Measurements from ENCODE around the gene SS18L1.

SS18L1 gene

DNA sequence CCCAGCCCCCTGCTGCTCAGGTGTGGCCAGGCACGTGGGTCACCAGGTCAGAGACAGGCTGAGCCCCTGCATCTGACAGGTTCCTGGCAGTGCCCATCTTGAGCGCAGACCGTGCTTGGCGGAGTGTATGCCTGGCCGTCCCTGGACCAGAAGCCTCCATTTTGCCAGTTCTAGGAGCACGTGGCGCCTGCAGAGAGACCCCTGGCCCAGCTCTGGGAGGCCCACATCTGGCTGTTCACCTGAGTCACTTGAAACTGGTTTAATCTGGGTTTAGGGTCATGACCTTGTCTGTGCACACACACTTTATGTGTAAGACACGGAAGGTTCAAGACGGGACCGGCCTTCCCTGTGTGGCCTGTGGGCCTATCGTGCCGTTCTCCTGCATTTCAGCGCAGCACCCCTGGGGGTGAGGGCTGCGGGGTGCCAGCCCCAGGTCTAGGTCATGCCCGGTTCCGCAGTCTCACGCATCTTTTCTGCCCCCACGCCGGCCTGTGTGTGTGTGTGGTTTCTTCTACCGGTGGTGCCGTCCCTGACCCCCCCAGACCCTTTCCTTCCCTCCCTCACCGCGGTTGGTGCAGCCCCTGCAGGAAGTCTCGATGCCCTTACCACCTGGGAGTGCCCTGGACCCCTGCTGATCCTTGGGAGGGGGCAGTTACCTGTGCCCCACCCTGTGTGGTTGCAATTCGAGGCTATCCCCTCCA lies 14.0 kb downstream of the SS18L1 start:
- DNase-seq: no peak

DNA sequence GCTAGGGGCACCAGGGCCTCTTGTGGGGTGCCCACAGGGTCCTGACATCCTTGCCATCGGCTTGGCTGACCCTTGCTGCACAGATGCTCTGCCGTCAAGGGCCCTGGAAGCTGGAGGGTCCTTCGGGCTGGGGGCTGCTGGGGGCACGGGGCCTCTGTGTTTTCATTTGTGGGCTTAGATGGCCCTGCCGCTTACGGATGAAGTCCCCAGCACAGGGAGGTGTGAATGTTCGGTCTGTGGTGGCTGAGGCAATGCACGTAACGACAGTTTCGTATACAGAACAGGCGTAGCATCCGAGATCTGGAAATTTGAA lies 14.5 kb downstream of the SS18L1 start:
- no peak for DNase-seq

DNA sequence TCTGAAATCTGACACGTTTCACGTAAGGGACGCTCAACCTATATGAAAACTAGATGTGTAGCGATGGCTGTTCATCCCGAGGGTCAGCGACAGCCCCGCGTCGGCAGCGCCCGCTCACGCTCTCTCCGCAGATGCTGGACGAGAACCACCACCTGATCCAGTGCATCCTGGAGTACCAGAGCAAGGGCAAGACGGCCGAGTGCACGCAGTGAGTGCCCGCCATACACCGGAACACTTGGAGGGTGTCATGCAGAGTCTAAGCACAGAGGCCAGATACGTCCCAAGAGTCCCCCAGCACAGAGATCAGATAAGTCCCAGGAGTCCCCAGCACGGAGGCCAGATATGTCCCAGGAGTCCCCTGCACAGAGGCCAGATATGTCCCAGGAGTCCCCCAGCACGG lies 15.0 kb downstream of the SS18L1 start:
- no peak for DNase-seq

DNA sequence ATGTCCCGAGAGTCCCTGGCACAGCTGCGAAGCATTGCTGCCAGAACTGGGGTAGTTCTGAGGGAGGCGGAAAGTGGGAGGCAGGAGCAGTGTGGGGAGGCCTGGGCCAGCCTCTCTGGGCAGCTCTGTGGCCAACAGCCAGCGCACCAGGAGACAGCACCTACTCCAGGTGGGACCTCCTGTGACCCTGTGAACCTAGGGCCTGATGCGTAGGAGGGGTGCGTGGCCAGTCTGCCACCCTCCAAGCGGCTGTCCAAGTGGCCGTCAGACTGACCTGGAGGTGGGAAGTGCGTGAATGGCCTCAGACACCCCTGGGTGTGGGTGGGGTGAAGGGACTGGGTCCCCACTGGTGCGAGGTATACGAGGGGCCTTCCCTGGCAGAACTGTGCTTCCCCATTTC lies 15.5 kb downstream of the SS18L1 start:
- DNase-seq: no peak

DNA sequence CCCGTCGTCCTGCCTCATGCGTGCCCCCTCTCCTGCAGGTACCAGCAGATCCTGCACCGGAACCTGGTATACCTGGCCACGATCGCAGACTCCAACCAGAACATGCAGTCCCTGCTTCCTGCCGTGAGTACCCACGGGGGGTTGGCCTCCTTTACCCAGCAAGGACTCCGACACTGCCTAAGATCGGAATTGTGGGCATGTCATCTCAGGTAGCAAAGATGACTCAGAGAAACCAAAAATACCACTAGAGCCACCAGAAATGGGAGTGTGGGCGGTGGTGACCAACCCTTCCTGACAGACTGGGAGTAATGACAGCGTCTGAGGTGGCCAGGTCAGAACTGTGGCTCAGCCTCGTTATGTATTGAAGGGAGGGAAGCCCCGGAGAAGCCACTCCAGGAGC lies 16.3 kb downstream of the SS18L1 start:
- DNase-seq: no peak

DNA sequence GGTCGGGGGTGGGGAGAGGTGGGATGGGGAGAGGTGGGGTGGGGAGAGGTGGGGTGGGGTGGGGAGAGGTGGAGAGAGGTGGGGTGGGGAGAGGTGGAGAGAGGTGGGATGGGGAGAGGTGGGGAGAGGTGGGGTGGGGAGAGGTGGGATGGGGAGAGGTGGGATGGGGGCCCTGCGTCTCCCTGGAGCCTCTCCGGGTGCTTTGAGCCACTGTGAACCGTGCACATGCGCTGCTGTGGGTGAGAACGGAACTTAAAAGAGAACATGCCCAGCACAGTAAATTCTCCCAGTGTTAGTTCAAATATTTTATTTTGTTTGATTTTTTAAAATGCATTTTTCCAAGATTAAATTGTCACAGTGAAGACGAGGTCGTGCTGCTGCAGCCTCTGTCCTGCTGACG lies 16.7 kb downstream of the SS18L1 start:
- no peak for DNase-seq

DNA sequence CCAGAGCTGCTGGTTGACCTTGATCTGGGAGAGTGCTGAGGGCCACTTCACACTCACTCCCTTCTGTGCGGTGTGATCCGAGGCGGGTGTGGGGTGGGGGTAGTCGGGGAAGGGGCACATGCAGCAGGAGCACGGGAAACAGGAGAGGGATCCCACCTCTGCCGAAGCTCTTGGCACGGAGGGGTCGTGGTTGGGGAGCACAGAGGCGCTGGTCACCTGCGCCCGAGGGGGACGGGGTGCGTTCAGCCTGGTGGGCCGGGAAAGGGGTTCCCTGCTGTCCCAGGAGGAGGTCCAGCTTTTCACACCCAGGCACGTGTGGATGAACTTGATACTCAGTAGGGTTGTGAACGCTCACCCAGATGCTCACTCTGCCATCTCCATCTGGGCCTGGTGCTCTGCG lies 17.3 kb downstream of the SS18L1 start:
- no peak for DNase-seq

DNA sequence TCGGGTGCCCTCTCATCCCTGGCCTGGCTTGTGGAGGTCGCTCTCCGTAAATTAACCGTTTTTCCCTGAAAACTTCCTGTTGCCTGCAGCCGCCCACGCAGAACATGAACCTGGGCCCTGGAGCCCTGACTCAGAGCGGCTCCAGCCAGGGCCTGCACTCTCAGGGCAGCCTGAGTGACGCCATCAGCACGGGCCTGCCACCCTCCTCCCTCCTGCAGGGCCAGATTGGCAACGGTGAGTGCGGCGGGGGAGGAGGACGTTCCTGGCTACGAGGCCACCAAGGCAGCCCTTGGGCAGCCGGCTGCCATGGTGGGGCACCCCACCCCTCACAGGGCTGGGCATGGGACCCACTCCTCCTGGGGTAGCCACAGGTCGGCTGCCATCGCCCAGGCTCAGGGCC lies 17.8 kb downstream of the SS18L1 start:
- no peak for DNase-seq

DNA sequence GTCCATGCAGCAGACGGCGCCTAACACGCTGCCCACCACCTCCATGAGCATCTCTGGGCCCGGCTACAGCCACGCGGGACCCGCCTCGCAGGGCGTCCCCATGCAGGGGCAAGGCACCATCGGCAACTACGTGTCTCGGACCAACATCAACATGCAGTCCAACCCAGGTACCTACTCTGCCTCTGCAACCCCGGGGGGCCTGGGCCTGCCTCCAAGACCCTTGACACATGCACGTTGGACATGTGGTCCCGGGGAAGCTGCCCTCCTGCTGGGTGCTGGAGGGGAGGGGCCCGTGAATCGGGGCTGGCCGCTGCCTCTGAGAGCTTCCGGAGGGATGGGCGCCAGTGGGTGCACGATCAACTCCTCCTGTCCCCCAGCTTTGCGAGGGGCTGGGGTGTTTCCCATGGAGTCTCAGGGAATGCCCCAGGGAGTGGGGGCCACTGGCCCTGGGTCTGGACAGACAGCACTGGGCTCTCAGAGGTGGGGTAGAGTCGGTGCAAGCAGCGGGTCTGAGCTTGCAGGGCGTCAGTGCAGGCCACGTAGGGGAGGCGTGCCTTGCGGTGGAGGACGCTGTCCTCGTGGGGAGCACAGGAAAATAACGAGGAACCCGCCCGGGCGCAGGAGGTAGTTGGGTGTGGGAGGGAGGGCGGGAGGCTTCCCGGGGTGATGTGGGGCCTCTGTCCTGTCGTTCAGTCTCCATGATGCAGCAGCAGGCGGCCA lies 19.4 kb downstream of the SS18L1 start:
- no peak for DNase-seq

DNA sequence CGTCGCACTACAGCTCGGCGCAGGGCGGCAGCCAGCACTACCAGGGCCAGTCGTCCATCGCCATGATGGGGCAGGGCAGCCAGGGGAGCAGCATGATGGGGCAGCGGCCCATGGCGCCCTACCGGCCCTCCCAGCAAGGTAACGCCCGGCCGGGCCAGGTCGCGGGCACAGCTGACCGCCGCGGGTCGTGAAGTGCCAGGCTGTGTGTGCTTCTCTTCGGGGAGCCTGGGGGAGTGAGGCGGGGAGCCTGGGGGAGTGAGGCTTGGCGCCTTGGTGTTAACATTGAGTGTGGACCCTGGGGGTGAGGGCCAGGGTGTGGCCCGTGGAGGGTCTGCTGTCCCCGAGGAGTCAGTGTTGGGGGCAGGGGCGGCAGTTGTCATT lies 19.9 kb downstream of the SS18L1 start:
- DNase-seq: no peak

DNA sequence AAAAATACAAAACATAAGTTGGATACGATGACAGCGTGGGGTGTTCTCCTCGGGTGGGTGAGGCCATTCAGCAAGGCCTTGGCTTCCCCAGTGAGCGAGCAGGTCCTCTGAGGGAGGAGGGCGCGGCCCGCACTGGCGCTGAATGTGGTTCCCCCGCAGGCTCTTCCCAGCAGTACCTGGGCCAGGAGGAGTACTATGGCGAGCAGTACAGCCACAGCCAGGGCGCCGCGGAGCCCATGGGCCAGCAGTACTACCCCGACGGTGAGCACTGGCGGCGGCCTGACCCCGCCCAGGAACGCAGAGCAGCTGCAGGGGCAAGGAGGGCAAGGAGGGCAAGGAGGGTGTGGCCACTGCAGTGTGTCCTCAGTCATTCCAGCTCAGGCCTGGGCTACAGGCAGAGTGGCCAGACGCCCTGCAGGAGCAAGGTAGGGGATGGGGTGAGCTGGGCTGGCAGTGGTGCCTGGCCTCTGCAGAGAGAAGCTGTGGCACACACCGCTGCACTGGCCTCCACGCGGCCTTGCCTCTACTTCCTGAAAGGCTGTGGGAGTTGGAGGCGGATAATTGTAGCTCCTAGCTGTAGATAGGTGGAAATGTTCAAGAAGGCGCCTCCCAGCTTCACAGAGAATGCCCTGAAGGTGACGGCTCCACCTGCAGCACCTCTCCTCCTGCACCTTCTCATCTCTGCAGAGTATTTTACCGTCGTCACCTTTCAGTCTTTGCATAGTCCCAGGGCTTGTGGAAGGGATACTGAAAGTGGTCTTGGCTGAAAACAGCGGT lies 20.6 kb downstream of the SS18L1 start:
- DNase-seq: no peak

DNA sequence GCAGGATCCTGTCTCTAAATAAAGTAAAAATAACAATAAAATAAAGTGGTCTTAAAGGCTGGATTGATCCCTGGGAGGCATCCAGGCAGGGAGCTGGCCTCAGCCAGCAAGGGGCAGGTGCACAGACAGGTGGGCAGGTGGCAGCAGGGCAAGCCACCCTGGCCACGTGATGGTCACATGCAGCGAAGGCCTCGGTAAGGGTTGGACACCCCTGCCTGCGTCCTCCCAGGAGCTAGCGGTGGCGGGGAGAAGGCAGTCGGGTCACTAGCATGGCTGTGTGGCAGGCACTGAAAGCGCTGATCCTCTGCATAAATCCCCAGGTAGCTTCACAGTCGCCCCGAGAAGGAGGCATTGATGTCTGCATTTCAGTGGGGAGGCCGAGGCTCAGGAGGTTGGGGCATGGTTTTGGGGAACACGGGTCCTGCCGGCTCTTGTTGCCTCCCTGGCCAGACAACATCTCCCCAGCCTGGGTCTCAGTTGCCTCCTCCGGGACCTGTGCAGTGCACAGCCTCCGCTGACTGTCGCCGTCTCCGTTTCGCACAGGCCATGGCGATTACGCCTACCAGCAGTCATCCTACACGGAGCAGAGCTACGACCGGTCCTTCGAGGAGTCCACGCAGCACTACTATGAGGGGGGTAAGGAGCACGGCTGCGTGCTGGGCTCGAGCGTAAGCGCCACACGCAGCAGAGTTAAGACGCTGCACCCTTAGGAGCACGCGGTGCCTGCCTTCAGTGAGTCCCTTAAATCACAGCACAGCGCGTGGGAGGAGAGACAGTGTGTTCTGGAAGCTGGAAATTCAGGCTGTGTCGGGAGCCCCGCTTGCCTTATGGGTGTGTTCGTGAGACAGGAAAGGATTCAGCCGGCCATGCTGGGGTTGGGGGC lies 21.6 kb downstream of the SS18L1 start:
- no peak for DNase-seq

DNA sequence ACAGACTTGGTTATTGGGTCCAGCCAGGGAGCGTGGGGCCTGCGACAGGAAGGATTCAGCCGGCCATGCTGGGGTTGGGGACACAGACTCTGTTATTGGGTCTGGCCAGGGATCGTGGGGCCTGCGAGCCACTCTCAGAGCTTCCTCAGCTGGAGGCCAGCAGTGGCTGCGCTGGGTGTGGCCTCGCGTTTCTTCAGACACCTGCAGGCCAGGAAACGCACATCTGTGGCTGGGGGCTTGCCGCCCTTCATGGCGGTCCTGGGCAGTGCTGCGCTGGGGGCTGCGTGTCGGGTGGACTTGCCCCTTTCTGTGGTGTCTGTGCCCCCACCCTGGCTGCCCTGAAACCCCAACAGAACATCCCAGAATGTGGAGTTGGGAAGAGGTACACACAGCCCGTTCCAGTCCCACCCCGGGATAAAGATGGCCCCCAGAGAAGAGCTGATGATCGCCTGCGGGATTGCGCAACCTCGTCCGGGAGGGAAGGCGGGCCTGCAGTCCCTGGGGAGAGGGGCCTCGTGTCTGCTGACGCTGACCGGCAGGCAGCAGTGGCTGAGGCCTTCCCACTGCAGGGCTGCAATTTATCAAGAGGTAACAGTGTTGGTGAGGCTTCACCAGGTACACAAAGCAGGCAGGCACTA lies 22.3 kb downstream of the SS18L1 start:
- no peak for DNase-seq

DNA sequence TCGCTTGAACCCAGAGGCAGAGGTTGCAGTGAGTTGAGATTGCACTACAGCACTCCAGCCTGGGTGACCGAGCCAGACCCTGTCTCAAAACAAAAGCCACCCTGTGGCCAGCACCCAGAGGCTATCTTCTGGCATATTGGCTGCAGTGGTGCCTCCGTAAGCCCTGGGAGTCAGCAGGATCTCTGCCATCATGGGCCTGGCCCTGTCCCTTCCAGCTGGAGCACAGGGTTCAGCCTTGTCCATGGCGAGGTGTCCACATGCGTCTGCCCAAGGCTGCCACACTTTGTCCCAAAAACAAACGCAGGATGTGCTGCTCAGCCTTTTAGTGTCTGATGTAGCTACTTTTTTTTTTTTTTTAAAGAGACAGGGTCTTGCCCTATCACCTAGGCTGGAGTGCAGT lies 23.9 kb downstream of the SS18L1 start:
- no peak for DNase-seq

DNA sequence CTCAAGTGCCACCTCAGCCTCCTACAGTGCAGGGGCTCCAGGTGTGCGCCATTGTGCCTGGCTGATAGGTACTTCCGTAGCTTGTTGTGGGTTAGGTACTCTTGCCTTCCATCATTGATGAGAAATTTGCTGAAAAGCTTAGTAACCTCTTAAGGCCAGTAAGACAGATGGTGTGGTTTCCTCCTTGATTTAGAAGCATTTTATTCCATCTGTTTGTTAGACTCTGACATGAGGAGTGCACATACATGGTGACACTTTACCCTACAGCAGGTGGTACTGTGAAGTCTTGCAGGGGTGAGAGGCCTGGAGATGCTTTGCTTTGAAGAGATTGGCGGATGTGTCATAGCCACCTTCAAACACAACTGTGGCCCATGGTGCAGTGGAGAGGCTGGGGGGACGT lies 24.5 kb downstream of the SS18L1 start:
- no peak for DNase-seq

DNA sequence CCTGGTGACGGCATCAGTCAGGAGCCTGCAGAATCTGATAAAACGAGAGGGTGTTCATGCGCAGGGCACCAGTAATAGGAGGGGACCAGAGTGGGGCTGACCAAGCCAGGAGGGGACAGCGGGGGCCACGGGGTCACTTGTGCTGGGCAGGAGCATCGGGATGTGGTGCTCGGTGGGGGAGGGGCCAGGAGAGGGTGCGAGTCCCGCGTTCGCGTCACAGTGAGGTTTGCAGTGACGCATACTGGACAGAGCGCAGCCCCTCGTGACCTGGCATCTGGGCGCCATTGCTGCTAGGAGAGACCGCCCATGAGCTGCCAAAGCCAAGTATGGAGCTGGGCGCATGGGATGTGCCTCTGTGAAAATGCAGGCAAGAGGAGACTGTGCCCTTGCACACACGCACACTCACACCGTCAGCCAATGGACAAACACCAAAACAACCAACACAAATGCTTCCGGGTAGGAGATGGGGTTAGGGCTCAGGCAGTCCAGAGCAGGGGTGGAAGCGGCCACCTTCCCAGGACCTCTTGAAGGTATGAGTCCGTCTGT lies 25.4 kb downstream of the SS18L1 start:
- no peak for DNase-seq

DNA sequence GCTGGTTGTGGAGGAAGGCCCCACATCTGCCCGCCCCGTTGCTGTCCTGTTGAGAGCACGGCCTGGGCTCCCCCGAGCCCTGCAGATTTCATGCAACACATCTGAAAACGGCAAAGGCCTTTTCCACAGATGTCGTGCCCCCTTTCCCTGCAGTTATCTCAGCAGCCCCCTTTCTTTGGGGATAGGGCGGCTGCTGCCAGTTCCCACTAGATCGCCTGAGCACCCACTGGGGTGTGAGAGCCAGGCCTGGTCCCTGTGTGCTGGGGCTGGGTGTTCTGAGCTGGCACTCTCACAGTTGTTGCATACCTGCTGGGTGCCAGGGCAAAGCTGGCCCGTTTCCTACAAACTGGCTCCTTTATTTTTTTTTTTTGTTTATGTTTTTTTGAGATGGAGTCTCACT lies 27.0 kb downstream of the SS18L1 start:
- DNase-seq: no peak

DNA sequence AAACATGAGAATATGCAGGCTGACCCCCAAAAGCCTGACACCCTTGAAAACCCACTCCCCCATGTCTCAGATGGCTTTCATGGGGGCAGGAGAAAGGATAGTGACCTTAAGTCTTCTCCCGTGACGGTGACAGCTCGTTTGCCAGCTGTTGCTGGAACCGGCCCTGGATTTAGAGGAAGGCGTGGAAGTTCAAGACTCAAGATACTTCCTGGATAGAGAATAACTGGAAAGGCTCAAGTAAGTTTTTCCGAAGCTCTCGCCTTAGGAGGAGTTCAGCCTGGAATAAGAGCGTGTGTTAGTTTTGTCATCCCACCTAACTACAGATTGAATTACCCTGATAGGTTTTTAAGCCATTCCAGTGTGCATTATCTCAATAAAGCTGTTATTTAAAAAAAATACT lies 27.7 kb downstream of the SS18L1 start:
- DNase-seq: no peak

DNA sequence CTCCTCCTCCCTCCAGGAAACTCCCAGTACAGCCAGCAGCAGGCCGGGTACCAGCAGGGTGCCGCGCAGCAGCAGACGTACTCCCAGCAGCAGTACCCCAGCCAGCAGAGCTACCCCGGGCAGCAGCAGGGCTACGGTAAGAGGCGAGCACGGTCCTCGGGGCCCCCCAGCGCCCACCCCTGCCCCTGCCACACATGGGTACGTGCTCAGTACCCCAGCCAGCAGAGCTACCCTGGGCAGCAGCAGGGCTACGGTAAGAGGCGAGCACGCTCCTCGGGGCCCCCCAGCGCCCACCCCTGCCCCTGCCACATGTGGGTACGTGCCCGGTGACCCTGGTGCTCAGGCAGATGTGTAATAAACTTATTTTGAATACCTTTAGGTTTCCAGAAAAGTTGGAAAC lies 29.1 kb downstream of the SS18L1 start:
- DNase-seq: no peak

DNA sequence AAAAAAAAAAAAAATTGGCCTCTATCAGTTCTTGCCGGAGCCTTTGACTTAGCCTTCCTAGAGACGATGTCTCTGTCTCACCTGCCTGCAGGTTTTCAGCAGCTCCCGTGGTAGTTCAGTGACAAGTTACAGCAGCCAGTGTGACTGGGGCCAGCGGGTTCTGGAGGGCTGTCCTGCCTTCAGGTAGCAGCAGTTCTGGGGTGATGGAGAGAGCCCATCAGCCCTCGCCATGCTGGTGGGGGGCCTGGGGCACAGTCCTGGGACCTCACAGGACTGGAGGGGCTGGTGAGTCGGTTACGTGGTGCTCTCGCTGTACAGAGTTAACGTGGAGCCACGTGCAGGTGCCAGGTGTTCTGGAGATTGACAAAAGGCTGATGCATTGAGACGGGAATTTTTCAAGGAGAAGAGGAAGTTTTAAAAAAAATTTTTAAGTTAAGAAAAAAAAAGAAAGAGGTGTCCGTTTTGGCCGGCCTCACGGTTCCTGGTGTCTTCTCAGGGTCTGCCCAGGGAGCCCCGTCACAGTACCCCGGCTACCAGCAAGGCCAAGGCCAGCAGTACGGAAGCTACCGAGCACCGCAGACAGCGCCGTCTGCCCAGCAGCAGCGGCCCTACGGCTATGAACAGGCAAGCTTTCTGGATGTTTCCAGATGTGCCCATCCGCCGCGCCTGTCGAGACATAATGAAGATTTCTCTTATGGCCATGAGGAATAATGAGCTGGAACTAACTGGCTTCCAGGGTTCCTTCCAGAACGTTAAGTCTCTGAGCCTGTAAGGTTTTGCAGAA lies 30.6 kb downstream of the SS18L1 start:
- DNase-seq: no peak

DNA sequence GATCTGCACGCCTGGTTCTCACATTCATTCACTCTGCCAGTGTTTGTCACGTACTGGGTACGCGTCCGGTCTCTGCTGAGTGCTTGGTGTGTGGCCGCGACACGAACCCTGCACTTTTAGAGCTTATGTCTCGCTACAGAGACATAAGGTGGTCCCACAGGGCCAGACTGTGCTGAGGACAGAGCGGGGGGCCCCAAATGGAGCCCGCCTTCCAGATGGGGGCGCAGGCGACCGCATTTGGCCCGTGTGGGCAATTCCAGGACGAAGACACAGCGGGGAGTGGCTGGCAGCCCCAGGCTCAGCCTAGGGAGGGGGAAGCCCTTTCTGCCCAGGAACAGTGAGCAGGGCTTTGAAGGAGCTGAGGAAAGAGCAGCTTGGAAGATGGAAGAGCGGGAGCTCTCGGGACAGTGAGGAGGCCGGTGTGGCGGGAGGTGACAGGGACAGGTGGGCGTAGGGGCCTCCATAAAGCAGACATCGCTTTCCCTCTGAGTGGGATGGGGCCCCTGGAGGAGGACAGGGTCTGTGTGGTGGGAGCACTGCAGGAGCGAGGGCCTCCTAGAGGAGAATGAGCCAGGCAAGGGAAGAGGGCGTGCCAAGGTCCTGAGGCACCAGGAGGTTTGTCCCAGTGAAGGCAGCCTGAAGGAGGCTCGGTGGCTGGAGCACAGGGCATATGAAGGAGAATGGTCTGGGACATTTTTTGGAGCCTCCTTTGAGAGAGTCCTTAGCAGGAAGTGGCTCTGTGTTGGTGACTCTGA lies 31.5 kb downstream of the SS18L1 start:
- no peak for DNase-seq

Measured in NCI-H526 (cell line).